Measurements from ENCODE around the gene GALNT10.
A peak's percentile ranks its signal among the peaks of the same experiment; 100 is the strongest.

GALNT10 gene

DNA sequence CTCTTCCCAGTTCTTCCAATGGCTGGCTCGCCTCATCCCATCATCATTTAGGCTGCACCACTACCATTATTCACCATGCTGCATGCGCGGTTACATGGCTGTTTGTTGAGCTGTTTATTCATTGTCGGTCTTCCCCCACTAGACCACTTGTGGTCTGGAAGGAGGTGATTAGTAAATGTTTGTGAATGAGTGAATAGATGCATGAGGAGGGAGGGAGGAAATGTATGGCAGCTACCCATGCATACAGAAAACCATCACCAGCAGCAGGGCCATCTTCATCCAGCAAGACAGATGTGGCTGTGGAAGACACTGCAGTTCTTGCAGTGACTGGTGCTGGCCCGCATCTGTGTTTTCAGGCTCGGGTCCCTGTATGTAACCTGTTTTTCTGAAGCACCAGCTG is 141.9 kb downstream of the GALNT10 start:
- POLR2A ChIA-PET = no interaction called here
- DNase-seq (ENCODE audit: extremely low spot score) = no peak
- no peak for TF ChIP-seq SUZ12 (IDR thresholded peaks at IDR 0.05)
- CTCF ChIA-PET = interaction anchor here (1.3 kb wide), 1 partner anchor 73 kb away, joined by 5 read pairs; no protein-coding TSS in a partner anchor

- ChIA-PET POLR2A (no interaction called here), CTCF (interaction anchor here (1.3 kb wide), 1 partner anchor 72 kb away, joined by 5 read pairs; no protein-coding TSS in a partner anchor)
- TF ChIP-seq L3MBTL2 (conservative IDR thresholded peaks at IDR 0.05) = no peak
- TF ChIP-seq ELF4 (IDR thresholded peaks at IDR 0.05) = no peak
- no peak for TF ChIP-seq TARDBP (IDR thresholded peaks at IDR 0.05)
Observed at GRCh38 chr5:154333016-154333415, 142.5 kb downstream of the GALNT10 start.

DNA sequence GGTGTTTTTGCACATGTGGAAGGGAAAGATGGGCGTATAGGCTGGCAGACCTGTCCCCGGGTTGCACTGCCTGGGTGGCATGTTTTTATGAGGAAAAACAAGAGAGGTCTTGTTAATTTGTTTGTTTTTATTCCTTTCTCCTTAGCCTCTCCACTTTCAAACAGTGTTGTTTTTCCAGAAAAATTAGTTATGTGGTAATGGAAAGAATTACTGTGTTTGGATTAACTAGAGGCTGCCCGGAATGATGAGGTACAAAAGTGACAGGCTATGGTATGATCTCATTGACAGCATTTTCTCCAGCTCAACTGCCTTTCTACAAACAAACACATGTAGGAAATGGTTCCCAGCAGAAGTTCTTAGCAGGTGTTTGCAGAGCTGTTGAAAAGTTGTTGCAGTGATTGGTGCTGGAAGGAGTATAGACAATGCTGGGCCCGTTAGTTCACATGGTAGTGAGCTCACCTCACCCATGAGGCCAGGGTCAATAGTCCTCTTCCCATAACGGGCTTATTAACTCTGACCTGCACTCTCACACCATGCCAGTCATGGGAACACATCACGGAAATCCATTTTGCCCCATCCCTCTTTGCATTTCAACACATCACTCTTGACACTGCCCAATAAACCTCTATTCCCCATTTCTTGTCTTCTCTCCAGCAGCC is 144.0 kb downstream of the GALNT10 start:
- no peak for DNase-seq (ENCODE audit: extremely low spot score)
- CTCF ChIA-PET = interaction anchor here (0.8 to 1.2 kb wide), 3 partner anchors 68 to 177 kb away, joined by 3 to 5 read pairs (median 4); no protein-coding TSS in a partner anchor
- no peak for TF ChIP-seq SP1 (IDR thresholded peaks at IDR 0.05)
- TF ChIP-seq CTBP1 (IDR thresholded peaks at IDR 0.05; ENCODE audit: borderline replicate concordance) = no peak; the same call in 1 of the 2 replicates
- no peak for TF ChIP-seq LEF1 (IDR thresholded peaks at IDR 0.05; ENCODE audit: borderline replicate concordance)
- TF ChIP-seq FOXK2 (IDR thresholded peaks at IDR 0.05) = no peak
- TF ChIP-seq SUZ12 (IDR thresholded peaks at IDR 0.05) = no peak
- TF ChIP-seq BHLHE40 (IDR thresholded peaks at IDR 0.05; ENCODE audit: borderline replicate concordance) = no peak
- TF ChIP-seq FOXM1 (IDR thresholded peaks at IDR 0.05; ENCODE audit: borderline replicate concordance) = no peak
- TF ChIP-seq PKNOX1 (IDR thresholded peaks at IDR 0.05) = peak; percentile 65
- POLR2A ChIA-PET = interaction anchor here (0.6 to 1.1 kb wide), 2 partner anchors 20 to 144 kb away, joined by 3 read pairs; partner anchors contain the start of gene GALNT10

More at GRCh38 chr5:154333016-154333415, 142.5 kb downstream of the GALNT10 start:
- DNase-seq (ENCODE audit: extremely low spot score) = no peak

DNA sequence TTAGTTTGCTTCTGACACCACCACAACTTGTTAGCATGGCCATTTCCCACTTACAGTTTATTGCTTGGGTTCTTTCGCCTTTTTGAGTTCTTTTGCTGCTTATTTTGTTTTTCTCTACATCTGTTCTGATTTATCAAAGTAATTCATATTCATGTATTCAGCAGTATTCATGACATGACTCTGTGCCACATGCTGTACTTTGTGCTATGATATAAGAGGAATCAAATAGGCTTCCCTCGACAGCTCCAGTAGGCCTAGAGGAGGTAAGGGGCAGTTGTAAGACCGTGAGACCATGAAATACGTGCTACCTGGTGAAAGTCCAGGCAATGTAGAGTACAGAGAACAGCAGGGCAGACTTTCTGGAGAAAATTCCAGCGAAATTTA is 144.5 kb downstream of the GALNT10 start:
- TF ChIP-seq TARDBP (IDR thresholded peaks at IDR 0.05) (no peak), FOXM1 (IDR thresholded peaks at IDR 0.05; ENCODE audit: borderline replicate concordance) (no peak), FOXK2 (IDR thresholded peaks at IDR 0.05) (no peak), HDGF (IDR thresholded peaks at IDR 0.05; ENCODE audit: borderline replicate concordance) (no peak), BHLHE40 (IDR thresholded peaks at IDR 0.05; ENCODE audit: borderline replicate concordance) (no peak), CTBP1 (IDR thresholded peaks at IDR 0.05; ENCODE audit: borderline replicate concordance) (no peak), SP1 (IDR thresholded peaks at IDR 0.05) (no peak), ELF4 (IDR thresholded peaks at IDR 0.05) (no peak), SUZ12 (IDR thresholded peaks at IDR 0.05) (no peak), ARNT (IDR thresholded peaks at IDR 0.05) (no peak), LEF1 (IDR thresholded peaks at IDR 0.05; ENCODE audit: borderline replicate concordance) (no peak)
- CTCF ChIA-PET = interaction anchor here (1.1 kb wide), 1 partner anchor 178 kb away, joined by 5 read pairs; no protein-coding TSS in a partner anchor
- POLR2A ChIA-PET = interaction anchor here (1.1 kb wide), 1 partner anchor 20 kb away, joined by 3 read pairs; no protein-coding TSS in a partner anchor
- no peak for DNase-seq (ENCODE audit: extremely low spot score)

GRCh38 chr5:154341620-154342019 is 151.1 kb downstream of the GALNT10 start:
- ChIA-PET CTCF (interaction anchor here (0.6 kb wide), 1 partner anchor 18 kb away, joined by 3 read pairs; no protein-coding TSS in a partner anchor), POLR2A (no interaction called here)
- TF ChIP-seq PKNOX1 (IDR thresholded peaks at IDR 0.05) (no peak), NFRKB (IDR thresholded peaks at IDR 0.05) (no peak), BHLHE40 (IDR thresholded peaks at IDR 0.05; ENCODE audit: borderline replicate concordance) (no peak), L3MBTL2 (conservative IDR thresholded peaks at IDR 0.05) (no peak), SUZ12 (IDR thresholded peaks at IDR 0.05) (no peak), FOXK2 (IDR thresholded peaks at IDR 0.05) (no peak), TARDBP (IDR thresholded peaks at IDR 0.05) (no peak), SP1 (IDR thresholded peaks at IDR 0.05) (no peak), FOXM1 (IDR thresholded peaks at IDR 0.05; ENCODE audit: borderline replicate concordance) (no peak), LEF1 (IDR thresholded peaks at IDR 0.05; ENCODE audit: borderline replicate concordance) (no peak), ARNT (IDR thresholded peaks at IDR 0.05) (no peak), CTBP1 (IDR thresholded peaks at IDR 0.05; ENCODE audit: borderline replicate concordance) (no peak), ZNF384 (IDR thresholded peaks at IDR 0.05) (no peak)
- no peak for DNase-seq (ENCODE audit: extremely low spot score)

- CTCF ChIA-PET = interaction anchor here (0.6 to 1.0 kb wide), 2 partner anchors 13 to 19 kb away, joined by 3 to 5 read pairs; no protein-coding TSS in a partner anchor
- DNase-seq (ENCODE audit: extremely low spot score) = no peak
- TF ChIP-seq CTBP1 (IDR thresholded peaks at IDR 0.05; ENCODE audit: borderline replicate concordance) = no peak
- TF ChIP-seq HDGF (IDR thresholded peaks at IDR 0.05; ENCODE audit: borderline replicate concordance) = no peak
- TF ChIP-seq ARNT (IDR thresholded peaks at IDR 0.05) = no peak
- TF ChIP-seq TARDBP (IDR thresholded peaks at IDR 0.05) = no peak
- no peak for TF ChIP-seq PKNOX1 (IDR thresholded peaks at IDR 0.05)
- no peak for TF ChIP-seq FOXA1 (IDR thresholded peaks at IDR 0.05)
- TF ChIP-seq FOXK2 (IDR thresholded peaks at IDR 0.05) = no peak
- no peak for TF ChIP-seq NFRKB (IDR thresholded peaks at IDR 0.05)
- no peak for TF ChIP-seq FOXM1 (IDR thresholded peaks at IDR 0.05; ENCODE audit: borderline replicate concordance)
- no peak for TF ChIP-seq BHLHE40 (IDR thresholded peaks at IDR 0.05; ENCODE audit: borderline replicate concordance)
- no peak for TF ChIP-seq SUZ12 (IDR thresholded peaks at IDR 0.05)
- no peak for TF ChIP-seq SP1 (IDR thresholded peaks at IDR 0.05)
- no peak for TF ChIP-seq ELF4 (IDR thresholded peaks at IDR 0.05)
- TF ChIP-seq LEF1 (IDR thresholded peaks at IDR 0.05; ENCODE audit: borderline replicate concordance) = no peak
- TF ChIP-seq L3MBTL2 (conservative IDR thresholded peaks at IDR 0.05) = no peak
- no peak for TF ChIP-seq ZNF384 (IDR thresholded peaks at IDR 0.05)
- POLR2A ChIA-PET = no interaction called here
Observed at GRCh38 chr5:154342211-154342610, 151.7 kb downstream of the GALNT10 start.
